H4 (cell line): ENCODE measurements around the gene EIF4A3. TPM values are rescaled to one million over a fixed set of nuclear protein-coding genes. Genes with fewer than 3 reads are reported as not detected.

Experiments
- DNase-seq: peaks from one replicate; pipeline ENCODE4 v3.0.0-alpha.2; 2015; ENCODE audit warnings: low spot score
- total RNA-seq: library from RNA; depleted of rRNA; stranded (reverse); fragments of >200 nt; shearing (Covaris generic); gene quantifications from 2 replicates; pipeline ENCODE4 v1.2.3, GENCODE V29; 2014; rRNA removed

The EIF4A3 gene
- 156 and 178 TPM in 2 replicates for total RNA-seq

DNA sequence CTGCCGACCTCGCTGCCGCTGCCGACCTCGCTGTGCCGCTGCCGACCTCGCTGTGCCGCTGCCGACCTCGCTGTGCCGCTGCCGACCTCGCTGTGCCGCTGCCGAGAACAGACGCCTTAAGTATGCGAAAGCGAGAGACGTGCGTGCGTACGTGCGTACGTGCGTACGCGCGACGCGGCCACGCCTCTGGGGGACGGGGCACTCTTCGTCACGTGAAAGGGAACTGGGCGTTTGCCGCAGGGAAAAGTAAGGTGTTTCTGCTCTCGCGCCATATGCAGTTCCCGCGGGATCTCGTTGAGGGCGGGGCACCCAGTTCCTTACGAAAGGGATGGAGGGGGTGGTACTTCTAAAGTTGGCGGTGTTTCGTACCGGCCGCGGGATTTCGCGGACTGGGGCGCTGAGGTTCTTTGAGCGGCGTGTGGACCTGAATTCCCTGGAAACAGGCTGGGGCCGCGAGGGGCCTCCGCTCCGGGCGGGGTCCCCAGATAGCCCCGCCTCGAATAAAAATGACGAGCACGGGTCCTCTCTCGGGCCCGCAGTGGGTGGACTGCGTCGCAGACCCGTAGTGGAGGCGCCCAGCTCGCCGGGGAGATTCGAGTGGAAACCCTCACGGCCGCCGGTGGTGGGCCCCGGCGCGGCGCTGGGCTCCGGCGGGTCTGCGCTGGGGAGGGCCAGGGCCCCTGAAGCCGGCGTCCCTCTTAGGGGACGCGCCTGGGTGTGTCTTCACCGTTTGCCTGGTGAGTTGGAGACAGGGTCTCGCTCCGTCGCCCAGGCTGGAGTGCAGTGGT is at the start of gene EIF4A3:
Gene EIF4A3 (minus strand): TSS at position 94 of the 788 bp plus-strand sequence. CDS start 167 bp downstream, outside the sequence.
- DNase-seq: peak; percentile 100

DNA sequence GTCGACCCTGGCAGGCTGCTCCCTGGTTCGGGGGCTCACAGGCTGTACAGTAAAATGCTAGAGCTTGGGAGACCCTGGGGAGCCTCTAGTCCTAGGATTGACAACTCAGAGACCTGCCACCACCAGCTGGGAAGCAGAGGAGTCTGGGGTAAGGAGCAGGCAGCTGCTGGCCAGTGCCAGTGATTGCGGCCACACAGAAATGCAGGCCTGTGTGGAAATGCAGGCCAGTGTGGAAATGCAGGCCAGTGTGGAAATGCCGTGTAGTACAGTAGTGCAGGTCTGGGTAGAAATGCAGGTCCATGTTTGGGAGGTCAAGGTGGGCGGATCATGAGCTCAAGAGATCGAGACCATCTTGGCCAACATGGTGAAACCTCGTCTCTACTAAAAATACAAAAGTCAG is 49.7 kb upstream of the EIF4A3 start:
- DNase-seq: no peak

DNA sequence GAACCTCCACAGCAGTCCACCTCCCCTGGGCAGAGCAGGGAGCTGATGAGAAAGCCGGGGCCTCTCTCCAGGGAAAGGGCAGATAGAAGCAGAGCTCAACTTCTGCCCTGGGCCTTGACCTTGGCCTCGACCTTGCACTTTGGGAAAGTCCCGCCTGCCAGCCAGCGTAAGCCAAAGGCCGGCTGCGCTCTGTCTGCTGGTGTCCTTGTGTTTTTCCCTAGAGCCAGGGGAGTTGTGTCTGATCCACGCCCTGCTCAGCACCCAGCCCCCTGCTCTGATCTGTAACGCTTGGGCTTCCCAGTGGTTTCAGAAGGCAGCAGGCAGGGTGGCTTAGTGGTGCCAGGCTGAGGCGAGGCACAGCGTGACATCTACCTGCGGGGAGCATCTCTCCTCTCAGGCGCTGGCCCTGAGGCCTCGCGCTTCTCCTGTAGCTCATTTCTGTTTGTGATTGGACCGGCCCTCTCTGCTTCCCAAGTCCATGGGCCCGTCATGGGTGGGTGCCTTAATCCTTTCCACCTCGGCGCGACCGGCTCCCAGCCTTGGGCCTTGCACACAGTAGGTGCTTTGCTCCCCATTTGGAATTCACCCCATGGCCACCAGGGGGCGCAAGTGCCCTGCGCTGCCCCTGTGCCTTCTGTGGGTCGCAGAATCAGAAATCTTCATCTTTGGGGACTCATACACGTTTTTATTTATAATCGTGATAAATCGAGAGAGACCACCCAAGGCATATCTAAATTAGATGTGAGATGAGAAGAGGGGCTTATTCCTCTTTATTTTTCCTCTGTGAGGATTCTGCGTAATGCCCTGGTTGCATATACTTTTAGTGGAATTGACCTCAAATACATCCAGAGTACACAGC is 49.0 kb upstream of the EIF4A3 start:
- DNase-seq: no peak

DNA sequence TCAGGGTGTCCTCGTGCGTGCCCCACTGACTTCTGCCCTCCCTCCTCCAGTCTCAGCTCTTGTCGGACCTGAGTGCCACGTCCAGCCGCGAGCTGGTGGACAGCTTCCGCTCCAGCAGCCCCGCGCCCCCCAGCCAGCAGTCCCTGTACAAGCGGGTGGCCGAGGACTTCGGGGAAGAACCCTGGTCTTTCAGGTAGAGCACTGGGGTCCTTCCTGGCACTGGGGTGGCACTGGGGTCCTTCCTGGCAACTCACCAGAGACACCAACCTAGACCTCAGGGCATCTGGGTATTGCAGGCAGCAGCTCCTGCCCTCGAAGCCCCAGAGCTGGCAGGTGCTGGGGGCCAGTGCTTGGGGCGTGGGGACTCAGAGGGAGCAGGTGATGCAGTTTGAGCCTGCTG is 48.2 kb upstream of the EIF4A3 start:
- DNase-seq: no peak

DNA sequence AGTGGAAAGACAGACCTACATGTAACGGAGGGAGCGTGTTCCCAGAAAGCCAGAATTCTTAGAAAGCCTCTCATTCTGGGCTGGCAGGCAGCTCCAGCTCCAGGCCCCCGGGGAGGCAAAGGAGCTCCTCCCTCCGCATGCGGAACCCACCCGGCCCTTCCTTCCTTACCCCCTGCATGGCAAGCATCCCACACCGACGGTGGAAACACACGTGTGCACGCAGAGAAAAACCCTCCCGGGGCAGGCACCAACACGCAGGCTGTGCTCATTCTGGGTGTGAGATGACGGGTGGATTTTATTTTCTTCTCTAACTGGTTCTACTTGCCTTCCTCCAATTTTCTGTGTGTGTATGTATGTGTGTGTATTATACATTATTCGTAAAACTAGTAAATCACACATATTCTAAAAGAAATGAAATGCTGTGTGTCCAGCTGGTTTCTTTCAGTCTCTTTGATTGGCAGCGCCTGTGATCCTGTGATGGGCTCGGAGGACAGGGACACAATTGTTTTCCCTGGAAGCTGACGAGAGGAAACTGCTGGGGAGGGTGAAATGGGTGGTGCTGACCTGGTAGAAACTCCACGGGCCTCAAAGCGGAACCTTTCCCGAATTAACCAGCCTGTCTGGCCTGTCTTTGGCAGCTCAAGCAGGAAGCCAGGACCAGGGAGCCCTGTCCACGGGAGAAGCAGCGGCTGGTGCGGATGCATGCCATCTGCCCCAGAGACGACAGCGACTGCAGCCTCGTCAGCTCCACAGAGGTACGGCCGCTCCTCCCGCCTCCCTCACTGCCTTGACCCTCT is 45.1 kb upstream of the EIF4A3 start:
- DNase-seq: no peak

DNA sequence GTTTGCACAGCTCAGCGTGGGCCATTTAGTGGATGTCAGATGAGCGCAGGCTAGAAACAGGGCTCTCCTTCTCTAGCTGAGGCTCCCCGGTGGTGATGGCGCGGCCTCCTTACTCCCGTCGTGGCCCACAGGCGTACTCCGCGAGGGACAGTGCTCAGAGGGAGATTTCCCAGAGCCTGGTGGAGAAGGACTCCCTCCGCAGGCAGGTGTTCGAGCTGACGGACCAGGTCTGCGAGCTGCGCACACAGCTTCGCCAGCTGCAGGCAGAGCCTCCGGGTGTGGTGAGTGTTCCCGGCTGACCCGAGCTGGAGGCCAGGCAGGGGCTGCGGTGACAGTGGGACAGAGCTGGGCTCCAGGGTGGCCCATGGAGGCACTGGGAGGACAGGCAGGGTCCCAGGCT is 44.3 kb upstream of the EIF4A3 start:
- DNase-seq: no peak

DNA sequence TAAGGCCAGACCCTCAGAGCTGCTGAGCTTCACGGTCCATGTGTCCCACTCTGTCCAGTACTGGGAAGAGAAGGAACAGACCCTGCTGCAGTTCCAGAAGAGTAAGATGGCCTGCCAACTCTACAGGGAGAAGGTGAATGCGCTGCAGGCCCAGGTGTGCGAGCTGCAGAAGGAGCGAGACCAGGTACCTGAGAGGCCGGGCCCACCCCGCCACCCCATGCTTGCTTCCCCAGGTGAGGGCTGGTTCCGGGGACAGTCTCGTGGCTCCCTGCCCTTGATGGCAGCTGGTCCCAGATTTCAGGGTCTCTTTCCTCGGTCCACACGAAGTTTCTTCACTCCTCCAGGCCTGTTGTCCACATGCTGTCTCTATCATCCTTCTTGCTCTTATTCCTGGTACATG is 43.8 kb upstream of the EIF4A3 start:
- DNase-seq: no peak

DNA sequence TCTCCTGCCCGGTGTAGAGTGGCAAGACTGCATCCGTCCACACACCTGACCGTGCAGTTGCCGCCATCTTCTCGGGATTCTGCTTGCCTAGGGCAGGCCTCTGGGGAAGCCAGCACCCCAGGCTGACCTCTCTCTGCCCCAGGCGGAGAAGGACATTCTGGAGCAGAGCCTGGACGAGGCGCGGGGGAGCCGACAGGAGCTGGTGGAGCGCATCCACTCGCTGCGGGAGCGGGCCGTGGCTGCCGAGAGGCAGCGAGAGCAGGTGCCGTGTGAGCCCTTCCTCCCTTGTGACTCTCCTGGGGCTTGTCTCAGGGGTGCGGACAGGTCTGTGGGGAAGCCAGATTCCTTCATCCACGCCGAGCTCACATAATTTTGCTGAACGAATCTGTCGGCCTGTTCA is 42.7 kb upstream of the EIF4A3 start:
- DNase-seq: no peak

DNA sequence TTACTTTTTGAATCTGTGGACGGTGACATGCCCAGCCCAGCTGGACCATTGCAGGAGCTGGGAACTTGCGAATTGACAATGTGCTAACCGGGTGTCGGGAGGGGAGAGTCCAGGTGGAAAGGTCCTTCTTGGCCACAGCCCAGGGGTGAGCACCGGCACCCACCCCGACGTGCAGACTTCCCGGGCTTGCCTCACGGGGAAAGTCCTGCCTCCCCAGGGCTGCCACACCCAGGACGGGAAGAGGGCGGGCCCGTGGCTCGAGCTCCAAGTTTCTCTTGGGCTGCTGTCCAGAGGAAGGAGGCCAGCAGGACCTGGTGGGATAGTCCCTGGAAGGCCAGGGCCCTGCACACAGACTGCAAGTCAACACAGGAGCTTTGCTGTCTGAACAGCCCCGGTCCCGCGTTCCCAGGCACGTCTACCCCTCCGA is 40.6 kb upstream of the EIF4A3 start:
- DNase-seq: peak; percentile 53

DNA sequence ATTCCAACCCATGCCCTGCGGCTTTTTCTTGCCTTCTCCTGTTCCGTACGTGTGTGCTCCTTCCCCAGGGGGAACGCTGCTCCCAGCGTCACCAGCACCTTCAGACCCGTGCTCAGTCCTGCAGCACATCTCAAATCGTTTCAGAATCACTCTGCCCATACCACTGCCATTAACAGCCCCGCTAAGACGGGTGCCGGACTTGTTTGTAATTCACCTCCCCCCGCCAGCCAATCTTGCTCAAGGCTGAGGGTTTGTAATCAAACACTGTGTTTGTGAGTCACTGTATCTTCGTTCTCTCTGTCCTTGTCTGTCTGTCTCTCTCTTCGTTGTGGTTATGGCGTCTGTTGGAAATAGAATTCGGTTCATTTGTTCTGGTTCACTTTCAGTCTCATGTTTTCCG is 40.2 kb upstream of the EIF4A3 start:
- no peak for DNase-seq

DNA sequence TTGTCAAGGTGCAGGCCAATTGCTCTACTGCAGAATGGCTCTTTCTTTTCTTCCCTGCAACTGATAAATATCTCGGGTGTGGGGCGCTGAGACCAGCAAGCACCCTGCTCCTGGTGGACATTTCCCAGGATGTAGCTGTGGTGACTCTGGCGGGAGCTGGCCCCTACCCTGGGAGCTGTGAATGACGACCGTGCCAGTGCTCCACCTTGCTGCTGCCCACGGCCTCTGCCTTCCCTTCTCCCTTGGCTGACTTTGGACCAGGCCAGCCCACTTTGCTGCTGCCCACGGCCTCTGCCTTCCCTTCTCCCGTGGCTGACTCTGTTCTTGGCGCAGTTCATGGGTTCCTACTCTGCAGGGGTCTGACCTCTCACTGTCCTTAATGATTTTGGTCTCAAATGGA is 39.0 kb upstream of the EIF4A3 start:
- no peak for DNase-seq

DNA sequence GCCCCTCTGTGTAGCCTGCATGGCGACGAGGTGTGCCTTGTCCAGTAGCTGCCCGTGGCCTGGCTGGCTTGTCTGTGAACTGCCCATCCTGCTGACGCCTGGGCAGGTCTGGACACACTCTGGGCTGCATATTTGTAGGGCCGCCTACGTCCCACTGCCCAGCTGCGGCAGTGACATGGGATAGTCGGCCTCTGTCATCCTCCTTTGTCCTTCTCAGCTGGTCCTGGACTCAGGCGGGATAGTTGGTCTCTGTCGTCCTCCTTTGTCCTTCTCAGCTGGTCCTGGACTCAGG is 37.4 kb upstream of the EIF4A3 start:
- no peak for DNase-seq

DNA sequence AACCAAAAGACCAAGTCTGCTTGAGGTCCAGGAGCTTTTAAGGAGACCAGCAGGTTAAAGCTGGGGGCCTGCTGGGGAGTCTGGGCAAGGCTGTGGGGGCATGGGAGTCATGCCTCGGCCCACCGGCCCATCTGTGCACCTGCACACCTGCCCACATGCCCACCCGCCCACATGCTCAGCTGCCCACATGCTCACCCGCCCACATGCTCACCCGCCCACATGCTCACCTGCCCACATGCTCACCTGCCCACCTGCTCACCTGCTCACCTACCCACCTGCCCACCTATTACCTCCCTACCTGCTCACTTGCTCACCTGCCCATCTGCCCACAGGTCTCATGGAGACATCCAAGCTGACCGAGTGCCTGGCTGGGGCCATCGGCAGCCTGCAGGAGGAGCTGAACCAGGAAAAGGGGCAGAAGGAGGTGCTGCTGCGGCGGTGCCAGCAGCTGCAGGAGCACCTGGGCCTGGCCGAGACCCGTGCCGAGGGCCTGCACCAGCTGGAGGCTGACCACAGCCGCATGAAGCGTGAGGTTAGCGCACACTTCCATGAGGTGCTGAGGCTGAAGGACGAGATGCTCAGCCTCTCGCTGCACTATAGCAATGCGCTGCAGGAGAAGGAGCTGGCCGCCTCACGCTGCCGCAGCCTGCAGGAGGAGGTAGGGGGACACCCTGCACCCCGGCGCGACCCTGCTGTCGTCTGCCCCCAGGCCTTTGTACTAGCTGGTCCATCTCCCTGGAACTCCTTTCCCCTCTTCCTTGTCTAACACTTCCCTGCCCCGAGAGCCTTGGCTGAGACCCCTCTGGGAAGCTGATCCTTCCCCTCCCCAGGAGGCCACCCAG is 36.9 kb upstream of the EIF4A3 start:
- no peak for DNase-seq

DNA sequence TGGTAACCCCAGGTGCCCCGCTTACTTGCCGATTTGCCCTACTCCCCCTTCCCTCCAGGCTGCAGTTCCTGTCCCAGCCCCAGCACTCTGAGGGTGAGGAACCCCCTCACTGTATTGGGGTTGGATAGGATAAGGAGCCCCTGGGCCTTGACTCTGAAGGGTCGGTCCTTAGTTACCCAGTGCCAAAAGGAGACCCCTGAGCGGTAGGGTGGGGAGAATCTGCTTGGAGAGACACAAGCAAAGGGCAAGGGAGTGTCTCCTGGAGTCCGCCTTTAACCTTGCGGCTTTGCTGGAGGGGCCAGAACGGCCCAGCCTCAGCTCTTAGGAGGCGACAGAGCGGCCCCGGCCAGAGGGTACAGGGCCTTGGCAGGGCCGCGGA is 35.9 kb upstream of the EIF4A3 start:
- no peak for DNase-seq

DNA sequence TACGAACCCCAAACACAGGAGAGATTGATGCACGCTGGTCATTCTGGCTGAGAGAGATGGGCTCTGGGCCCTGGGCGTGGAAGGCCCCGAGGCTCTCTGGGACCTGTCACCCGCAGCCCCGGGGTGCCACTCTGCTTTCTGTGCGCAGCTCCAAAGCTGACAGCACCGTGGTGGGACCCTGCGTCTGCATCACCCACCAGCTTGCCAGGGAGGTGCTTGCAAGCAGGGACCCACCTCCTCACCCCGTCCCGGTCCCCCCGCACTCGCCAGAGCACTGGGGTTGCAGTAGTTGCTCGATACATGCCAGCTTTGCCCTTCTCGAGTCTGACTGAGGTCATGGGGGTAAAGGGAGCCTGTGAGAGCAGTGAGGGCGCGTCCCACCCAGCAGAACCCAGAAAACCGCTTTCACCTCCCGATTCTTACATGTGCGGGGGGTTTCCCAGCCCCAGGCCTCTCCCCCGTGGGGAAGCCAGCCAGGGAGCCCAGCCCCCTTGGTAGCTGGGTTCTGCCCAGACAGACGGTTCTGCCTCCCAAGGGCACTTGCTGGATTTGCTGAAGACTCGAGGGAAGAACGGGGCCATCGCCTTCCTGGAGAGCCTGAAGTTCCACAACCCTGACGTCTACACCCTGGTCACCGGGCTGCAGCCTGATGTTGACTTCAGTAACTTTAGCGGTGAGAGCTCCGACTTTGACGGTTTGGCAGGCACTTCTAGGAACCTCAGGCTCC is 35.4 kb upstream of the EIF4A3 start:
- DNase-seq: no peak

DNA sequence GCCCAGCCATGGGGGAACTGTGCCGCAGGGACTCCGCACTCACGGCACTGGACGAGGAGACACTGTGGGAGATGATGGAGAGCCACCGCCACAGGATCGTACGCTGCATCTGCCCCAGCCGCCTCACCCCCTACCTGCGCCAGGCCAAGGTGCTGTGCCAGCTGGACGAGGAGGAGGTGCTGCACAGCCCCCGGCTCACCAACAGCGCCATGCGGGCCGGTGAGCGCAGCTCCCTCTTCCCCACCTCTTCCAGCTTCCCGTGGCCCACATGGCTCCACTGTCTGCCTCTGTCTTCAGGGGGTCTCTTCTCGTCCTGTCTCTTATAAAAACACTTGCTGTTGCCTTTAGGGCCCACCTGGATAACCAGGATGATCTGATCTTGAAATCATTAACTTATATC is 34.5 kb upstream of the EIF4A3 start:
- no peak for DNase-seq

DNA sequence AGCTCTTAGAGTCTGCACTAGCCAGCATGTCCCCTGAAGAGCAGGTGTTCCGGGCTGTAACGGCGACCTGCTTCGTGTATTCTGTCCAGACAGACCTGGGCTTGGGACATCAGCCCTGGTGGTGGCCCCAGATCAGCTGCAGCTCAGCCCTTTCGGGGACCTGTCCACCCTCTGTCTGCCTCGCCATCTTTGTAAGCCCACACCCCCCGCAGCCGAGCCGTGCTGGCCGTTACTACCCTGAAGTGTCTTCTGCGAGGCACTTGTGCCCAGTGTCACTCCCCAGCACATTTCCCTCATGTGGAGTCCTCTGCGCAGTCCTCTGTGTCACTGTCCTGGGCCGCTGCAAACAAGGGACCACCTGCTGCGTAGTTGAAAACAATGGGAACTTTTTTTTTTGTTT is 33.3 kb upstream of the EIF4A3 start:
- DNase-seq: no peak

DNA sequence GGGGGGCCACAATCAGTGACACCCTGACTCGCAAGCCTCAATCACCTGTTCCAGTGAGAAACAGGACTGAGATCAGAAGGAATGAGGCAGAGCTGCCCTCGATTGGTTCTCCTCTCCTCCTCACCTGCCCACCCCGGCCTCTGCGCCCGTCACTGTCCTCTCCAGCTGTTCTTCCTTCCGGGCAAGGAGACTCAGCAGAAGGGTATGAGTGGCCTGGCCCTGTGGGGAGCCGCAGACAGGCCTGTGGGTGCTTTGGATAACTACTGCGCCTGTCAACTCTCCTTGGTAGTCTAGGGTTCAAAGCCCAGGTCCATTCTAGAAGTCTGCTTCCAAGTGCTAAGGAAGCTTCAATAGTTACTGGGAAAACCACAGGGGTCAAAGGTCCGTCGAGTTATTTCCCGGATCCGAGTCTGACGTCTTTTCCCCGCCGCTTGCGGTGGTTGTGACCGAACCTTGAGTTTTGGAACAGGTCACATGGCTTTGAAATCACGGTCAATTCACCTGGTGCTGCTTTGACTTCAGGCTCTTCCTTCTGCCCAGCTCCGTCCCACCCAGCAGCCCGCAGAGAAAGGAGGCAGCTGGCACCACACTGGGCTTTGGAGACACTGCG is 31.2 kb upstream of the EIF4A3 start:
- DNase-seq: no peak

DNA sequence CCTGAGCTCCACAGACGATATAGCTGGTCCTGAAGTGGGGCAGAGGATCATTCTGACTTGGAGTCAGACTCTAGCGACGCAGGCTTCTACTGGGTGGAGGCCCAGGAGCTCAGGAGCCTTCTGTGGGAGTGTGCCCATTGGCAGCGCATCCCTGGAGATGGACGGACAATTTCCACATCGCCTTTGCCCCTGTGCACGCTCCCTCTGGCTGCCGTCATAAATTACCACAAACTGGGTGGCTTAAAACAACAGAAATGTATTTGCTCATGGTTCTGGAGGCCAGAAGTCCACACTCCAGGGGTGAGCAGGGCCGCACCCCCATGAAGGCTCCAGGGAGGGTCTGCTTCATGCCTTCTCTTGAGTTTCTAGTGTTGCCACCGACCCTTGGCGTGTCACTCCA is 29.8 kb upstream of the EIF4A3 start:
- no peak for DNase-seq

DNA sequence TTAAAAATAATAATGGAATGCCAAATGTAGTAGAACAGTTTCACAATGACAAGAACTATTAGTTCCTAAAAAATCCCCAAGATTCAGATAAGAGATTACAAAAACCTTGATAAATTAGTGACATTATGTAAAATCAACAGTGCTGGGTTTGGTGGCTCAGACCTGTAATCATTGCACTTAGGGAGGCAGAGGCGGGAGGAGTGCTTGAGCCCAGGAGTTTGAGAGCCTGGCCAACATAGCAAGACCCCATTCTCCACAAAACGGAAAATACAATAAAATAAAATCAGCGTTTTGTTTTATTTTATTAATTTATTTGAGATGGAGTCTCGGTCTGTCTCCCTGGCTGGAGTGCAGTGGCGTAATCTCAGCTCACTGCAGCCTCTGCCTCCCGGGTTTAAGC is 27.0 kb upstream of the EIF4A3 start:
- DNase-seq: no peak
